Calu3 (cell line): ENCODE measurements around the gene MRPL19. TPM values are rescaled to one million over a fixed set of nuclear protein-coding genes. Genes with fewer than 3 reads are reported as not detected.

Experiments used
- BruUV-seq: library from RNA; stranded (reverse); fragments of 400-500 nt; replicated peaks from 2 replicates; lab custom pipeline; 2021; lab: Mats Ljungman, UMichigan
- CTCF ChIA-PET: fragments of 300-600 bp; sonication (Branson Sonifier 250); formaldehyde crosslinking; loops from one replicate; lab custom pipeline; 2022; ENCODE audit warnings: antibody characterized with exemption; lab: Charles Lee
- DNase-seq: peaks from one replicate; pipeline ENCODE4 v3.0.0; 2022
- H3K27ac Mint-ChIP-seq: one replicate; pipeline ENCODE4 v1.8.0; 2022; ENCODE audit warnings: mixed read lengths; ENCODE audit not compliant: unreplicated experiment
- H3K27me3 Mint-ChIP-seq: one replicate; pipeline ENCODE4 v1.8.0; 2022; ENCODE audit warnings: mixed read lengths; ENCODE audit not compliant: unreplicated experiment
- H3K36me3 Mint-ChIP-seq: one replicate; pipeline ENCODE4 v1.8.0; 2022; ENCODE audit warnings: mild to moderate bottlenecking, moderate library complexity, mixed read lengths; ENCODE audit not compliant: insufficient read depth, unreplicated experiment
- H3K4me1 Mint-ChIP-seq: one replicate; pipeline ENCODE4 v1.8.0; 2022; ENCODE audit warnings: mild to moderate bottlenecking, low read depth, mixed read lengths; ENCODE audit not compliant: unreplicated experiment
- H3K4me3 Mint-ChIP-seq: one replicate; pipeline ENCODE4 v1.8.0; 2022; ENCODE audit warnings: mild to moderate bottlenecking, low read depth, moderate library complexity, mixed read lengths; ENCODE audit not compliant: unreplicated experiment
- H3K9me3 Mint-ChIP-seq: one replicate; pipeline ENCODE4 v1.8.0; 2022; ENCODE audit warnings: low read depth, mixed read lengths; ENCODE audit not compliant: unreplicated experiment
- CTCF ChIP-seq: fragments of 200-600 bp; IDR thresholded peaks from one replicate; pipeline ENCODE4 v1.8.0; 2022; ENCODE audit warnings: antibody characterized with exemption; ENCODE audit not compliant: unreplicated experiment
- intact Hi-C: fragments of 100-400 bp; cut with micrococcal nuclease; formaldehyde crosslinking; loops from one replicate; pipeline ENCODE4 v1.10.0; 2022; ENCODE audit not compliant: unreplicated experiment
- total RNA-seq: library from RNA; stranded (reverse); gene quantifications from 2 replicates; pipeline ENCODE4 v1.2.3, GENCODE V29; 2022

Gene MRPL19
- total RNA-seq, 1 experiment from 2014 or later = 53.3 TPM

- H3K9me3 Mint-ChIP-seq = no peaks in the 10 kb centered on the region
- no peaks in the 10 kb centered on the region for H3K36me3 Mint-ChIP-seq
- TF ChIP-seq CTCF = no peak
- H3K4me3 Mint-ChIP-seq = no peak overlapping the region
- intact Hi-C loops = no loop called here
- H3K4me1 Mint-ChIP-seq = peaks cover 8% of the 10 kb centered on the region
- CTCF ChIA-PET = no interaction called here
- no peak for DNase-seq
- peaks cover 23% of the 10 kb centered on the region for H3K27me3 Mint-ChIP-seq
- no peak overlapping the region for H3K27ac Mint-ChIP-seq
- BruUV-seq = no TSS peak
These were observed 13.0 kb upstream of the MRPL19 start for GRCh38 chr2:75633620-75634019.

DNA sequence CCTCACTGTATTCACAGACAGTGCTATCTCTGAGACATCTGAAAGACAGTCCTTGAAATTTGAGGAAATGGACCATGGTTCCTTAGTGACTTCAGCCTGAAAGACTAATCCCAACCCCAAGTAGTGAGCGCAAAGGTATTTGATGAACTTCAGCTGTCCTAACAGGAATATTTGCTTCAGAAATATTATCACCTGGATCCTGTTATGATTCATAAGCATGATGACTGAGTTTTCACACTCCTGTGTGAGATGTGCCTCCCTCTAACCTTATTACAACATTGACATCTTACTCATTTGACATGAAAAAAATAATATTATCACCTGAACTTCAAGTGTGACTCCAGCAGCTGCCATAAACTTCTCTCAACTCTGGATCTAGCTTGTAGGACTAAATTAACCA, 11.6 kb upstream of the MRPL19 start:
- no peak for TF ChIP-seq CTCF
- intact Hi-C loops = no loop called here
- H3K4me3 Mint-ChIP-seq = no peak overlapping the region
- CTCF ChIA-PET = no interaction called here
- no peak overlapping the region for H3K27ac Mint-ChIP-seq
- no peaks in the 10 kb centered on the region for H3K36me3 Mint-ChIP-seq
- no peak for DNase-seq
- H3K27me3 Mint-ChIP-seq = peaks cover 36% of the 10 kb centered on the region
- H3K9me3 Mint-ChIP-seq = no peaks in the 10 kb centered on the region
- no TSS peak for BruUV-seq
- peaks cover 8% of the 10 kb centered on the region for H3K4me1 Mint-ChIP-seq

GRCh38 chr2:75637568-75637967, 9.0 kb upstream of the MRPL19 start:
- no peak for DNase-seq
- no TSS peak for BruUV-seq
- H3K27ac Mint-ChIP-seq = no peak overlapping the region
- H3K4me3 Mint-ChIP-seq = no peak overlapping the region
- H3K27me3 Mint-ChIP-seq = peaks cover 36% of the 10 kb centered on the region
- CTCF ChIA-PET = interaction anchor here (1.3 to 1.7 kb wide), 2 partner anchors 9 to 39 kb away, joined by 3 to 4 read pairs; partner anchors contain the start of gene MRPL19
- H3K36me3 Mint-ChIP-seq = no peaks in the 10 kb centered on the region
- H3K9me3 Mint-ChIP-seq = no peaks in the 10 kb centered on the region
- no peak for TF ChIP-seq CTCF
- peaks cover 8% of the 10 kb centered on the region for H3K4me1 Mint-ChIP-seq
- intact Hi-C loops = no loop called here

- BruUV-seq = no TSS peak
- Mint-ChIP-seq H3K27me3 (peaks cover 36% of the 10 kb centered on the region), H3K9me3 (no peaks in the 10 kb centered on the region), H3K4me1 (peaks cover 8% of the 10 kb centered on the region), H3K27ac (no peak overlapping the region), H3K36me3 (no peaks in the 10 kb centered on the region), H3K4me3 (no peak overlapping the region)
- peak; percentile 87 for TF ChIP-seq CTCF
- intact Hi-C loops = loop anchor here (1.0 kb wide), 2 partner anchors 37 to 76 kb away; no protein-coding TSS in a partner anchor
- CTCF ChIA-PET = interaction anchor here (1.0 to 2.3 kb wide), 5 partner anchors 13 to 76 kb away, joined by 3 to 22 read pairs (median 10); no protein-coding TSS in a partner anchor
- DNase-seq = peak; percentile 72
These were observed 5.9 kb upstream of the MRPL19 start for GRCh38 chr2:75640621-75641121.
